ENCODE results near the gene KCNJ10.

- no peak for TF ChIP-seq CTCF (IDR thresholded peaks at IDR 0.05; ENCODE audit: low read length)
- no peak for TF ChIP-seq EZH2 (optimal IDR thresholded peaks at IDR 0.05; ENCODE audit: low read depth, low read length)
Measured at GRCh38 chr1:160021376-160022074, 48.4 kb downstream of the KCNJ10 start.

Measured in MM.1S (cell line).